Measurements from ENCODE around the gene USP13. TPM values are rescaled to one million over a fixed set of nuclear protein-coding genes. Genes with fewer than 3 reads are reported as not detected.

The USP13 gene
- total RNA-seq, 4 donors from 2014 or later, result 2.3 to 8.3 (median 5.8) TPM

- TF ChIP-seq CTCF (IDR thresholded peaks at IDR 0.05) (no peak), EP300 (IDR thresholded peaks at IDR 0.05) (no peak), POLR2AphosphoS5 (IDR thresholded peaks at IDR 0.05) (no peak), POLR2A (IDR thresholded peaks at IDR 0.05) (no peak)
- Histone ChIP-seq H3K27ac (no peak overlapping the region), H3K27me3 (no peaks in the 10 kb centered on the region), H3K4me3 (no peak overlapping the region), H3K4me1 (no peaks in the 10 kb centered on the region), H3K36me3 (peaks cover 20% of the 10 kb centered on the region), H3K9me3 (no peaks in the 10 kb centered on the region)
- 85% methylated on average over 3 of the region's 3 CpGs for WGBS
- DNase-seq (ENCODE audit: low spot score in 2 of 2), result no peak
Observed at GRCh38 chr3:179729086-179729485, 76.2 kb downstream of the USP13 start.

GRCh38 chr3:179729981-179730380 lies 77.1 kb downstream of the USP13 start:
- TF ChIP-seq POLR2AphosphoS5 (IDR thresholded peaks at IDR 0.05) (no peak), POLR2A (IDR thresholded peaks at IDR 0.05) (no peak), EP300 (IDR thresholded peaks at IDR 0.05) (no peak), CTCF (IDR thresholded peaks at IDR 0.05) (no peak)
- no peak for DNase-seq (ENCODE audit: low spot score in 2 of 2)

GRCh38 chr3:179730506-179730905 lies 77.7 kb downstream of the USP13 start:
- no peak for DNase-seq (ENCODE audit: low spot score in 2 of 2)
- H3K27ac ChIP-seq, result no peak overlapping the region
- 89% methylated on average over 3 of the region's 3 CpGs for WGBS
- no peaks in the 10 kb centered on the region for H3K4me1 ChIP-seq
- H3K27me3 ChIP-seq, result no peaks in the 10 kb centered on the region
- TF ChIP-seq POLR2A (IDR thresholded peaks at IDR 0.05) (no peak), CTCF (IDR thresholded peaks at IDR 0.05) (no peak), POLR2AphosphoS5 (IDR thresholded peaks at IDR 0.05) (no peak), EP300 (IDR thresholded peaks at IDR 0.05) (no peak)
- no peak overlapping the region for H3K4me3 ChIP-seq
- peaks cover 20% of the 10 kb centered on the region for H3K36me3 ChIP-seq
- no peaks in the 10 kb centered on the region for H3K9me3 ChIP-seq

More at GRCh38 chr3:179729981-179730380, 77.1 kb downstream of the USP13 start:
- H3K9me3 ChIP-seq, result no peaks in the 10 kb centered on the region
- no peak overlapping the region for H3K4me3 ChIP-seq
- H3K4me1 ChIP-seq, result no peaks in the 10 kb centered on the region
- H3K27ac ChIP-seq, result no peak overlapping the region
- H3K27me3 ChIP-seq, result no peaks in the 10 kb centered on the region
- WGBS, result 82% methylated on average over 2 of the region's 2 CpGs
- H3K36me3 ChIP-seq, result peaks cover 20% of the 10 kb centered on the region

- Histone ChIP-seq H3K27ac (no peak overlapping the region), H3K27me3 (no peaks in the 10 kb centered on the region), H3K9me3 (no peaks in the 10 kb centered on the region), H3K4me1 (no peaks in the 10 kb centered on the region), H3K4me3 (no peak overlapping the region), H3K36me3 (peaks cover 20% of the 10 kb centered on the region)
- TF ChIP-seq POLR2A (IDR thresholded peaks at IDR 0.05) (no peak), EP300 (IDR thresholded peaks at IDR 0.05) (no peak), CTCF (IDR thresholded peaks at IDR 0.05) (no peak), POLR2AphosphoS5 (IDR thresholded peaks at IDR 0.05) (no peak)
- DNase-seq (ENCODE audit: low spot score in 2 of 2), result no peak
- 87% methylated on average over 9 of the region's 9 CpGs for WGBS
Observed at GRCh38 chr3:179731544-179731943, 78.7 kb downstream of the USP13 start.

GRCh38 chr3:179732661-179733348 lies 80.0 kb downstream of the USP13 start:
- H3K9me3 ChIP-seq, result no peaks in the 10 kb centered on the region
- H3K27me3 ChIP-seq, result no peaks in the 10 kb centered on the region
- TF ChIP-seq EP300 (IDR thresholded peaks at IDR 0.05) (no peak), POLR2AphosphoS5 (IDR thresholded peaks at IDR 0.05) (no peak), CTCF (IDR thresholded peaks at IDR 0.05) (no peak), POLR2A (IDR thresholded peaks at IDR 0.05) (no peak)
- WGBS, result 91% methylated on average over 7 of the region's 7 CpGs
- peaks cover 20% of the 10 kb centered on the region for H3K36me3 ChIP-seq
- H3K27ac ChIP-seq, result no peak overlapping the region
- DNase-seq (ENCODE audit: low spot score in 2 of 2), result no peak
- H3K4me1 ChIP-seq, result no peaks in the 10 kb centered on the region
- no peak overlapping the region for H3K4me3 ChIP-seq
